Suprapubic skin (tissue), 4 donors: ENCODE results near the gene MICU1.

Experiments
- CTCF ChIP-seq, 2 donors: fragments of 200-600 bp in 1 of 2; fragments of 450-650 bp in 1 of 2; sonication (generic) in 1 of 2; IDR thresholded peaks; one replicate each; pipeline ENCODE4 v1.5.1; 2016 to 2019; ENCODE audit warnings: antibody characterized with exemption in 2 of 2, mild to moderate bottlenecking in 1 of 2, moderate library complexity in 1 of 2
- EP300 ChIP-seq: sonication (generic); formaldehyde crosslinking; IDR thresholded peaks from one replicate; pipeline ENCODE4 v1.6.1; 2017; ENCODE audit warnings: antibody characterized with exemption
- POLR2A ChIP-seq, 2 donors: fragments of 450-650 bp; IDR thresholded peaks; one replicate each; pipeline ENCODE4 v1.6.1; 2017; ENCODE audit warnings: antibody characterized with exemption in 2 of 2, mild to moderate bottlenecking in 2 of 2, moderate library complexity in 2 of 2
- POLR2AphosphoS5 ChIP-seq, 3 donors: sonication (generic); formaldehyde crosslinking; IDR thresholded peaks; one replicate each; pipeline ENCODE4 v1.6.1; 2017; ENCODE audit warnings: antibody characterized with exemption in 3 of 3

DNA sequence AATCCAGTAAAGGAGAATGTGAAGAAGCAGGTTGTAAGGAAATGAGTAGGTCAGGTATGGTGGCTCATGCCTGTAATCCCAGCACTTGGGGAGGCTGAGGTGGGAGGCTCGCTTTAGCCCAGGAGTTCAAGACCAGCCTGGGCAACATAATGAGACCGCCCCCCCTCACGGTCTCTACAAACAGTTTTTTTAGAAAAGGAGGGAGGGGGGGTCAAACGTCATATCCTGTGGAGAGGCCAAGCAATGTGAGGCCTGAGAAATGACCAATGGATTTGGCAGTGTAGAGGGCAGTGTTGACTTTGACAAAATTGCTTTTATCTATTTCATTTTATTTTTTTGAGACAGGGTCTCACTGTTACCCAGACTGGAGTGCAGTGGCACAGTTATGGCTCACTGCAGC, 268.9 kb downstream of the MICU1 start:
- TF ChIP-seq CTCF (IDR thresholded peaks at IDR 0.05): no peak
- no peak for TF ChIP-seq POLR2A (IDR thresholded peaks at IDR 0.05)
- no peak for TF ChIP-seq POLR2AphosphoS5 (IDR thresholded peaks at IDR 0.05)
- TF ChIP-seq EP300: no peak
